Inferior parietal cortex (tissue), 1 donor: ENCODE measurements around the gene STX11.

ENCODE experiments used
- DNase-seq: peaks from one replicate; pipeline ENCODE4 v3.0.0-alpha.2; 2016; ENCODE audit errors: extremely low spot score

STX11 gene

GRCh38 chr6:144143106-144143505 lies 7.2 kb upstream of the STX11 start:
- DNase-seq = no peak

- DNase-seq = no peak
Measured at GRCh38 chr6:144143878-144144277, 6.4 kb upstream of the STX11 start.

- DNase-seq = no peak
Measured at GRCh38 chr6:144144996-144145395, 5.3 kb upstream of the STX11 start.

GRCh38 chr6:144145541-144145940 lies 4.8 kb upstream of the STX11 start:
- no peak for DNase-seq

GRCh38 chr6:144148886-144149285 lies 1.4 kb upstream of the STX11 start:
- DNase-seq = no peak

GRCh38 chr6:144149558-144149893 lies 791 bp upstream of the STX11 start:
- DNase-seq = no peak

- no peak for DNase-seq
Measured at GRCh38 chr6:144150710-144151657, 667 bp downstream of the STX11 start.

GRCh38 chr6:144152334-144152900 lies 2.1 kb downstream of the STX11 start:
- no peak for DNase-seq

- DNase-seq = no peak
Measured at GRCh38 chr6:144153260-144153659, 2.9 kb downstream of the STX11 start.

GRCh38 chr6:144153971-144154370 lies 3.7 kb downstream of the STX11 start:
- DNase-seq = no peak

- DNase-seq = no peak
Measured at GRCh38 chr6:144155529-144155928, 5.2 kb downstream of the STX11 start.

- DNase-seq = no peak
Measured at GRCh38 chr6:144156338-144156737, 6.0 kb downstream of the STX11 start.

GRCh38 chr6:144156991-144157390 lies 6.7 kb downstream of the STX11 start:
- no peak for DNase-seq

- no peak for DNase-seq
Measured at GRCh38 chr6:144158133-144158532, 7.8 kb downstream of the STX11 start.

GRCh38 chr6:144159223-144159622 lies 8.9 kb downstream of the STX11 start:
- DNase-seq = no peak

GRCh38 chr6:144159742-144160141 lies 9.4 kb downstream of the STX11 start:
- no peak for DNase-seq

- DNase-seq = no peak
Measured at GRCh38 chr6:144160431-144161005, 10.2 kb downstream of the STX11 start.

GRCh38 chr6:144161975-144162374 lies 11.7 kb downstream of the STX11 start:
- DNase-seq = no peak

- no peak for DNase-seq
Measured at GRCh38 chr6:144162977-144163376, 12.7 kb downstream of the STX11 start.

GRCh38 chr6:144165784-144166183 lies 15.5 kb downstream of the STX11 start:
- no peak for DNase-seq

GRCh38 chr6:144170044-144170443 lies 19.7 kb downstream of the STX11 start:
- no peak for DNase-seq

GRCh38 chr6:144171406-144171805 lies 21.1 kb downstream of the STX11 start:
- DNase-seq = no peak

GRCh38 chr6:144174006-144174405 lies 23.7 kb downstream of the STX11 start:
- DNase-seq = no peak
